ENCODE data around the gene ZFAND3.

Gene ZFAND3

DNA sequence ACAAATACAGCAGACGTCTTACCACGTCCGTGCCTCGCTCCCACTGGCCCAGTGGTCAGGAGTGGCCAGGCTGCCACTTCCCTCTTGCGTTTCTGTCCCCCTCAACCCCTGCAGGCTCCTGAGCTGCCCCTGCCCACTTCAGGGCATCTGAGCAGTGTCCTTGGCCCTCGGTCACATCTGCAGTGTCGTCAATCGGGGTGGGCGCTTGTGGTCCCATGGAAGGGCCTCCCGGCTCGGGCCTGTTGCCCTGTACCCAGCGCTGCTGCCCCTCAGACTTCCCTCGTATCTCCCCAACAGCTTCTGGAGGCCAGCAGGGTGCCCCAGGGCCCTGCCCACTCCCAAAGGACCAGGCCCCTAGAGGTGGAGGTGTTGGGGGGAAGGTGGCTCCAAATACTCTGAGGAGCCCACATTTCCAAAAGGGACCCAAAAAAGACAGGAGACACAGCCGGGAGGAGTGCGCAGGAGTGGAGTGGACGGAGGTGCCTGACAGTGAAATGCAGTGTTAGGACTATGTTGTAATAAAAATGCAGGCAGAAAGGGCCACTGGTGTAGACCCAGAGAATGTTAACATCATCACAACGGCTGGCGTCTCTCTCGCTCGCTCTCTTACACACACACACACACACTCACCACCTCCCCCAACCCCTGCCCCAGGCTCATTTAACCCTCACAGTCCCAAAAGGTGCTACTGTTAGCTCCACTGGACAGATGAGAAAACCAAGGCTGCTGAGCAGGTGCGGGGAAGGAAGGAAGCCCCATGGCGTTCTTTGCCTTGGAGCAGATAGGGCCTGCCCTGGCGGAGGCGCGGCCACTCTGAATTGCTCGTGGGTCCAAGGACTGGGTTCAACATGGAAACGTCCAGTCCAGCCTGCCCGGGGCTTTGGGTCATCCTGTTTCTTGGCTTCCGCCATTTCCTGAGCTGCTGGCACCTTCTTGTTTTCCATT is 343.9 kb downstream of the ZFAND3 start:
- Histone ChIP-seq H3K4me1 (ENCODE audit: insufficient read depth, low read length) (no peaks in the 10 kb centered on the region), H3K79me2 (ENCODE audit: insufficient read depth, low read length) (no peaks in the 10 kb centered on the region), H3K9ac (ENCODE audit: low read depth, low read length) (no peak overlapping the region), H3K27me3 (ENCODE audit: insufficient read depth, low read length, poor library complexity) (no peaks in the 10 kb centered on the region), H3K9me3 (ENCODE audit: insufficient read depth, low read length, severe bottlenecking) (no peaks in the 10 kb centered on the region), H4K20me1 (ENCODE audit: insufficient read depth, low read length) (peaks cover 14% of the 10 kb centered on the region; the same call in 1 of the 2 replicates), H3K27ac (ENCODE audit: low read length) (no peak overlapping the region), H2AFZ (ENCODE audit: low read depth, low read length) (no peak overlapping the region), H3K4me3 (ENCODE audit: low read depth in 1 of 2, low read length in 2 of 2) (no peak overlapping the region), H3K36me3 (ENCODE audit: insufficient read depth, low read length) (no peaks in the 10 kb centered on the region; the same call in none of the 2 replicates), H3K4me2 (ENCODE audit: insufficient read depth, low read length) (no peak overlapping the region)
- TF ChIP-seq EZH2 (IDR thresholded peaks at IDR 0.05; ENCODE audit: borderline replicate concordance, low read depth, low read length, severe bottlenecking), result no peak
- TF ChIP-seq, protein P1, sequence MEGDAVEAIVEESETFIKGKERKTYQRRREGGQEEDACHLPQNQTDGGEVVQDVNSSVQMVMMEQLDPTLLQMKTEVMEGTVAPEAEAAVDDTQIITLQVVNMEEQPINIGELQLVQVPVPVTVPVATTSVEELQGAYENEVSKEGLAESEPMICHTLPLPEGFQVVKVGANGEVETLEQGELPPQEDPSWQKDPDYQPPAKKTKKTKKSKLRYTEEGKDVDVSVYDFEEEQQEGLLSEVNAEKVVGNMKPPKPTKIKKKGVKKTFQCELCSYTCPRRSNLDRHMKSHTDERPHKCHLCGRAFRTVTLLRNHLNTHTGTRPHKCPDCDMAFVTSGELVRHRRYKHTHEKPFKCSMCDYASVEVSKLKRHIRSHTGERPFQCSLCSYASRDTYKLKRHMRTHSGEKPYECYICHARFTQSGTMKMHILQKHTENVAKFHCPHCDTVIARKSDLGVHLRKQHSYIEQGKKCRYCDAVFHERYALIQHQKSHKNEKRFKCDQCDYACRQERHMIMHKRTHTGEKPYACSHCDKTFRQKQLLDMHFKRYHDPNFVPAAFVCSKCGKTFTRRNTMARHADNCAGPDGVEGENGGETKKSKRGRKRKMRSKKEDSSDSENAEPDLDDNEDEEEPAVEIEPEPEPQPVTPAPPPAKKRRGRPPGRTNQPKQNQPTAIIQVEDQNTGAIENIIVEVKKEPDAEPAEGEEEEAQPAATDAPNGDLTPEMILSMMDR (IDR thresholded peaks at IDR 0.05; ENCODE audit: borderline replicate concordance, extremely low read depth, low read length, poor library complexity, severe bottlenecking), result no peak
- ATAC-seq (ENCODE audit: insufficient read depth, low read depth), result no peak
- no peak for DNase-seq

DNA sequence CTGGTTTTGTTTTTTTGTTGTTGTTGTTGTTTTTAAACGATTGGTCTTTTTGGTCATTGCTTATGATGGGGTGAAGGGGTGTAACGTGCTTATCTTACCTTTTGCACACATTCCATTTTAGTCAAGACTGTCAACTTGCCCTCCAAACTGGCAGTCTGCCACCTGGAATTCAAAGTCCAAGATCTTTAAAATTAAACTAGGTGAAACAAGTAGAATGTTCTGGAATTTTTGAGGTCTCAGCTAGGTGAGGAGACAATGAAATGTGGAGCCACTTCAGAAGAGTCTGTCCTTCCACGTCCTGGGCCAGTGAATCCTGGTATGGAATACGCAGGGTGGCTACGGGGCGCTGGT is 344.6 kb downstream of the ZFAND3 start:
- Histone ChIP-seq H3K4me2 (ENCODE audit: insufficient read depth, low read length) (no peak overlapping the region), H3K36me3 (ENCODE audit: insufficient read depth, low read length) (no peaks in the 10 kb centered on the region; the same call in 1 of the 2 replicates), H3K27ac (ENCODE audit: low read length) (no peak overlapping the region), H4K20me1 (ENCODE audit: insufficient read depth, low read length) (peaks cover 11% of the 10 kb centered on the region; the same call in 1 of the 2 replicates), H3K27me3 (ENCODE audit: insufficient read depth, low read length, poor library complexity) (no peaks in the 10 kb centered on the region), H3K9me3 (ENCODE audit: insufficient read depth, low read length, severe bottlenecking) (no peaks in the 10 kb centered on the region), H3K4me1 (ENCODE audit: insufficient read depth, low read length) (no peaks in the 10 kb centered on the region), H3K4me3 (ENCODE audit: low read depth in 1 of 2, low read length in 2 of 2) (no peak overlapping the region), H2AFZ (ENCODE audit: low read depth, low read length) (no peak overlapping the region), H3K79me2 (ENCODE audit: insufficient read depth, low read length) (no peaks in the 10 kb centered on the region), H3K9ac (ENCODE audit: low read depth, low read length) (no peak overlapping the region)
- ATAC-seq (ENCODE audit: insufficient read depth, low read depth) (no peak), DNase-seq (no peak)
- TF ChIP-seq, protein P1 (IDR thresholded peaks at IDR 0.05; ENCODE audit: borderline replicate concordance, extremely low read depth, low read length, poor library complexity, severe bottlenecking), result no peak
- TF ChIP-seq EZH2 (IDR thresholded peaks at IDR 0.05; ENCODE audit: borderline replicate concordance, low read depth, low read length, severe bottlenecking), result no peak

DNA sequence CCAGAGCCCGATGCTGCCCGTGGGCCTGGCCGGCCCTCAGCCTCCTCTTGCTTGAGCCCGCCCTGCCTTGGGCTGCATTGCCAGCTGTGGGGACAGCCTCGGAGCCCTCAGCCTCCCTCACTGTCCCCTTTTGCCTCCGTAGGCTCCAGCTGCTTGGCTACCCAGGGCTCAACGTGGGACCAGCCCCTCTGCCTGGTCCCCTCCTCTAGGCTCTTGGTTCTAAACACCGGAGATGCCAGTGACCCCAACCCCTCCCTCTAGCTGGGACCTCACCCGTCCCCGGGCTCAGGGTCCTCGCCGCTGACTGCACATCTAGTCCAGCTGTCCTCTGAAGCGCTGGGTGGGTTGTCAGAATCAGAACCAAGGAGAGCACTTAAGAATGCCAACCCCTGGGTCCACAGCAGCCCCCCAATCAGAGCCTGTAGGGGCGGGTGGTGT is 345.2 kb downstream of the ZFAND3 start:
- H3K4me2 ChIP-seq (ENCODE audit: insufficient read depth, low read length), result no peak overlapping the region
- TF ChIP-seq, protein P1 (IDR thresholded peaks at IDR 0.05; ENCODE audit: borderline replicate concordance, extremely low read depth, low read length, poor library complexity, severe bottlenecking), result no peak
- no peak for TF ChIP-seq EZH2 (IDR thresholded peaks at IDR 0.05; ENCODE audit: borderline replicate concordance, low read depth, low read length, severe bottlenecking)
- H3K27me3 ChIP-seq (ENCODE audit: insufficient read depth, low read length, poor library complexity), result no peaks in the 10 kb centered on the region
- H3K9me3 ChIP-seq (ENCODE audit: insufficient read depth, low read length, severe bottlenecking), result no peaks in the 10 kb centered on the region
- H3K79me2 ChIP-seq (ENCODE audit: insufficient read depth, low read length), result no peaks in the 10 kb centered on the region
- no peak overlapping the region for H3K4me3 ChIP-seq (ENCODE audit: low read depth in 1 of 2, low read length in 2 of 2)
- no peak overlapping the region for H2AFZ ChIP-seq (ENCODE audit: low read depth, low read length)
- no peaks in the 10 kb centered on the region; the same call in 1 of the 2 replicates for H3K36me3 ChIP-seq (ENCODE audit: insufficient read depth, low read length)
- no peaks in the 10 kb centered on the region for H3K4me1 ChIP-seq (ENCODE audit: insufficient read depth, low read length)
- no peak for DNase-seq
- H4K20me1 ChIP-seq (ENCODE audit: insufficient read depth, low read length), result peaks cover 11% of the 10 kb centered on the region; the same call in 1 of the 2 replicates
- ATAC-seq (ENCODE audit: insufficient read depth, low read depth), result no peak
- no peak overlapping the region for H3K27ac ChIP-seq (ENCODE audit: low read length)
- H3K9ac ChIP-seq (ENCODE audit: low read depth, low read length), result no peak overlapping the region
